Measurements from ENCODE around the gene COPS4. TPM values are rescaled to one million over a fixed set of nuclear protein-coding genes. Genes with fewer than 3 reads are reported as not detected.
A peak's percentile ranks its signal among the peaks of the same experiment; 100 is the strongest.

The COPS4 gene
- total and polyA plus RNA-seq, 10 of the 15 experiments (the other 5 are each of a cell fraction or from before 2014, with no cell fraction given) = 34.2 to 159 (median 66.7) TPM

DNA sequence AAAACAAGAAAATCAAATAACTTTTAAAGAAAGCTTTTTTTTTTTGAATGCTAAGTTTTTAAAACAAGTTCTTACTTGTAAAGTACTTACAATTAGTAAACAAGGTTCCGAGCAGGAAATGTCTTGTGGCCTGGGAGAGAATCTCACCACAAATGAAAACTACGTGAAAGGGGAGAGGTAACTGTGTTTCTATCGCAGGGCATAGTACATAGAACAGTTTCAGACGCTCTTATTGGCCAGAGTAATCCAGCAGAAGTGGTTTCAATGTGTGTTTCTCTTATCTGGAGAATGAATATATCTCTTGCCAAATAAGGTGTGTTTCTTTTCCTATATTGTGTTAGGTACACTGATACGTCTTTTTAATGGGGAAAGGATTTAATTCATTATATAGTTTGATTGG lies 79.6 kb downstream of the COPS4 start, which contains the start of gene PLAC8 (continued):
- peak; percentile 15 for TF ChIP-seq SP1 (IDR thresholded peaks at IDR 0.05; ENCODE audit: low read depth, low read length)
- TF ChIP-seq CBX3 (IDR thresholded peaks at IDR 0.05; ENCODE audit: borderline replicate concordance, low read depth) = no peak
- peak; percentile 76 for TF ChIP-seq TAF1 (IDR thresholded peaks at IDR 0.05; ENCODE audit: borderline replicate concordance, low read depth, low read length)
- TF ChIP-seq, protein P1, sequence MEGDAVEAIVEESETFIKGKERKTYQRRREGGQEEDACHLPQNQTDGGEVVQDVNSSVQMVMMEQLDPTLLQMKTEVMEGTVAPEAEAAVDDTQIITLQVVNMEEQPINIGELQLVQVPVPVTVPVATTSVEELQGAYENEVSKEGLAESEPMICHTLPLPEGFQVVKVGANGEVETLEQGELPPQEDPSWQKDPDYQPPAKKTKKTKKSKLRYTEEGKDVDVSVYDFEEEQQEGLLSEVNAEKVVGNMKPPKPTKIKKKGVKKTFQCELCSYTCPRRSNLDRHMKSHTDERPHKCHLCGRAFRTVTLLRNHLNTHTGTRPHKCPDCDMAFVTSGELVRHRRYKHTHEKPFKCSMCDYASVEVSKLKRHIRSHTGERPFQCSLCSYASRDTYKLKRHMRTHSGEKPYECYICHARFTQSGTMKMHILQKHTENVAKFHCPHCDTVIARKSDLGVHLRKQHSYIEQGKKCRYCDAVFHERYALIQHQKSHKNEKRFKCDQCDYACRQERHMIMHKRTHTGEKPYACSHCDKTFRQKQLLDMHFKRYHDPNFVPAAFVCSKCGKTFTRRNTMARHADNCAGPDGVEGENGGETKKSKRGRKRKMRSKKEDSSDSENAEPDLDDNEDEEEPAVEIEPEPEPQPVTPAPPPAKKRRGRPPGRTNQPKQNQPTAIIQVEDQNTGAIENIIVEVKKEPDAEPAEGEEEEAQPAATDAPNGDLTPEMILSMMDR (IDR thresholded peaks at IDR 0.05 in 2 of 3, conservative IDR thresholded peaks at IDR 0.05 in 1 of 3; ENCODE audit: control insufficient read depth in 2 of 3, extremely low read depth in 1 of 3, insufficient read depth in 1 of 3, low read depth in 3 of 3, low read length in 3 of 3) = no peak
- no peak for TF ChIP-seq DPF2 (IDR thresholded peaks at IDR 0.05)
- peak; percentile 76; the same call in 1 of the 3 replicates for TF ChIP-seq POU2F2 (IDR thresholded peaks at IDR 0.05; ENCODE audit: borderline replicate concordance, low read depth, low read length)
- no peak for TF ChIP-seq SMC3 (IDR thresholded peaks at IDR 0.05; ENCODE audit: borderline replicate concordance, low read length)
- TF ChIP-seq POLR2A (IDR thresholded peaks at IDR 0.05; ENCODE audit: low read depth, low read length) = peak; percentile 24; the same call in 1 of the 2 replicates
- TF ChIP-seq SPI1 (IDR thresholded peaks at IDR 0.05; ENCODE audit: borderline replicate concordance, insufficient read depth, low read depth, low read length) = peak; percentile 3; the same call in 1 of the 2 replicates
- TF ChIP-seq, protein P2, sequence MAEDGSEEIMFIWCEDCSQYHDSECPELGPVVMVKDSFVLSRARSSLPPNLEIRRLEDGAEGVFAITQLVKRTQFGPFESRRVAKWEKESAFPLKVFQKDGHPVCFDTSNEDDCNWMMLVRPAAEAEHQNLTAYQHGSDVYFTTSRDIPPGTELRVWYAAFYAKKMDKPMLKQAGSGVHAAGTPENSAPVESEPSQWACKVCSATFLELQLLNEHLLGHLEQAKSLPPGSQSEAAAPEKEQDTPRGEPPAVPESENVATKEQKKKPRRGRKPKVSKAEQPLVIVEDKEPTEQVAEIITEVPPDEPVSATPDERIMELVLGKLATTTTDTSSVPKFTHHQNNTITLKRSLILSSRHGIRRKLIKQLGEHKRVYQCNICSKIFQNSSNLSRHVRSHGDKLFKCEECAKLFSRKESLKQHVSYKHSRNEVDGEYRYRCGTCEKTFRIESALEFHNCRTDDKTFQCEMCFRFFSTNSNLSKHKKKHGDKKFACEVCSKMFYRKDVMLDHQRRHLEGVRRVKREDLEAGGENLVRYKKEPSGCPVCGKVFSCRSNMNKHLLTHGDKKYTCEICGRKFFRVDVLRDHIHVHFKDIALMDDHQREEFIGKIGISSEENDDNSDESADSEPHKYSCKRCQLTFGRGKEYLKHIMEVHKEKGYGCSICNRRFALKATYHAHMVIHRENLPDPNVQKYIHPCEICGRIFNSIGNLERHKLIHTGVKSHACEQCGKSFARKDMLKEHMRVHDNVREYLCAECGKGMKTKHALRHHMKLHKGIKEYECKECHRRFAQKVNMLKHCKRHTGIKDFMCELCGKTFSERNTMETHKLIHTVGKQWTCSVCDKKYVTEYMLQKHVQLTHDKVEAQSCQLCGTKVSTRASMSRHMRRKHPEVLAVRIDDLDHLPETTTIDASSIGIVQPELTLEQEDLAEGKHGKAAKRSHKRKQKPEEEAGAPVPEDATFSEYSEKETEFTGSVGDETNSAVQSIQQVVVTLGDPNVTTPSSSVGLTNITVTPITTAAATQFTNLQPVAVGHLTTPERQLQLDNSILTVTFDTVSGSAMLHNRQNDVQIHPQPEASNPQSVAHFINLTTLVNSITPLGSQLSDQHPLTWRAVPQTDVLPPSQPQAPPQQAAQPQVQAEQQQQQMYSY (CRISPR knock-in tag; IDR thresholded peaks at IDR 0.05) = no peak
- no peak for TF ChIP-seq YBX1 (IDR thresholded peaks at IDR 0.05)
- no peak for TF ChIP-seq FOXK2 (IDR thresholded peaks at IDR 0.05)
- TF ChIP-seq NFIC (IDR thresholded peaks at IDR 0.05; ENCODE audit: low read depth, low read length) = 0 out of 2 replicates have a peak, but pooled peaks have one; percentile 42
- TF ChIP-seq, protein P3, sequence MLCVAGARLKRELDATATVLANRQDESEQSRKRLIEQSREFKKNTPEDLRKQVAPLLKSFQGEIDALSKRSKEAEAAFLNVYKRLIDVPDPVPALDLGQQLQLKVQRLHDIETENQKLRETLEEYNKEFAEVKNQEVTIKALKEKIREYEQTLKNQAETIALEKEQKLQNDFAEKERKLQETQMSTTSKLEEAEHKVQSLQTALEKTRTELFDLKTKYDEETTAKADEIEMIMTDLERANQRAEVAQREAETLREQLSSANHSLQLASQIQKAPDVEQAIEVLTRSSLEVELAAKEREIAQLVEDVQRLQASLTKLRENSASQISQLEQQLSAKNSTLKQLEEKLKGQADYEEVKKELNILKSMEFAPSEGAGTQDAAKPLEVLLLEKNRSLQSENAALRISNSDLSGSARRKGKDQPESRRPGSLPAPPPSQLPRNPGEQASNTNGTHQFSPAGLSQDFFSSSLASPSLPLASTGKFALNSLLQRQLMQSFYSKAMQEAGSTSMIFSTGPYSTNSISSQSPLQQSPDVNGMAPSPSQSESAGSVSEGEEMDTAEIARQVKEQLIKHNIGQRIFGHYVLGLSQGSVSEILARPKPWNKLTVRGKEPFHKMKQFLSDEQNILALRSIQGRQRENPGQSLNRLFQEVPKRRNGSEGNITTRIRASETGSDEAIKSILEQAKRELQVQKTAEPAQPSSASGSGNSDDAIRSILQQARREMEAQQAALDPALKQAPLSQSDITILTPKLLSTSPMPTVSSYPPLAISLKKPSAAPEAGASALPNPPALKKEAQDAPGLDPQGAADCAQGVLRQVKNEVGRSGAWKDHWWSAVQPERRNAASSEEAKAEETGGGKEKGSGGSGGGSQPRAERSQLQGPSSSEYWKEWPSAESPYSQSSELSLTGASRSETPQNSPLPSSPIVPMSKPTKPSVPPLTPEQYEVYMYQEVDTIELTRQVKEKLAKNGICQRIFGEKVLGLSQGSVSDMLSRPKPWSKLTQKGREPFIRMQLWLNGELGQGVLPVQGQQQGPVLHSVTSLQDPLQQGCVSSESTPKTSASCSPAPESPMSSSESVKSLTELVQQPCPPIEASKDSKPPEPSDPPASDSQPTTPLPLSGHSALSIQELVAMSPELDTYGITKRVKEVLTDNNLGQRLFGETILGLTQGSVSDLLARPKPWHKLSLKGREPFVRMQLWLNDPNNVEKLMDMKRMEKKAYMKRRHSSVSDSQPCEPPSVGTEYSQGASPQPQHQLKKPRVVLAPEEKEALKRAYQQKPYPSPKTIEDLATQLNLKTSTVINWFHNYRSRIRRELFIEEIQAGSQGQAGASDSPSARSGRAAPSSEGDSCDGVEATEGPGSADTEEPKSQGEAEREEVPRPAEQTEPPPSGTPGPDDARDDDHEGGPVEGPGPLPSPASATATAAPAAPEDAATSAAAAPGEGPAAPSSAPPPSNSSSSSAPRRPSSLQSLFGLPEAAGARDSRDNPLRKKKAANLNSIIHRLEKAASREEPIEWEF (IDR thresholded peaks at IDR 0.05; ENCODE audit: insufficient replicate concordance, low read depth, low read length) = no peak
- TF ChIP-seq ZBED1 (IDR thresholded peaks at IDR 0.05; ENCODE audit: borderline replicate concordance) = no peak
- TF ChIP-seq POLR2AphosphoS2 (IDR thresholded peaks at IDR 0.05; ENCODE audit: low read depth, low read length) = no peak
- peak; percentile 18; the same call in 1 of the 2 replicates for TF ChIP-seq TCF12 (IDR thresholded peaks at IDR 0.05; ENCODE audit: low read depth, low read length)
- TF ChIP-seq EP300 (IDR thresholded peaks at IDR 0.05; ENCODE audit: borderline replicate concordance in 1 of 2, control insufficient read depth in 1 of 2, low read depth in 2 of 2, low read length in 2 of 2) = 0 out of 4 replicates have a peak, but pooled peaks of 1 of the 2 experiments have one; percentile 18
- 0 out of 2 replicates have a peak, but pooled peaks have one; percentile 15 for TF ChIP-seq ZNF384 (IDR thresholded peaks at IDR 0.05; ENCODE audit: borderline replicate concordance, low read depth, low read length)
- TF ChIP-seq PAX8 (IDR thresholded peaks at IDR 0.05) = no peak
- 0 out of 2 replicates have a peak, but pooled peaks have one; percentile 16 for TF ChIP-seq ATF7 (IDR thresholded peaks at IDR 0.05; ENCODE audit: low read depth)

Data from GM12878 (cell line).